ENCODE measurements around the gene USP19.

GRCh38 chr3:49122451-49122850 lies 1.8 kb upstream of the USP19 start:
- TF ChIP-seq, protein P1, sequence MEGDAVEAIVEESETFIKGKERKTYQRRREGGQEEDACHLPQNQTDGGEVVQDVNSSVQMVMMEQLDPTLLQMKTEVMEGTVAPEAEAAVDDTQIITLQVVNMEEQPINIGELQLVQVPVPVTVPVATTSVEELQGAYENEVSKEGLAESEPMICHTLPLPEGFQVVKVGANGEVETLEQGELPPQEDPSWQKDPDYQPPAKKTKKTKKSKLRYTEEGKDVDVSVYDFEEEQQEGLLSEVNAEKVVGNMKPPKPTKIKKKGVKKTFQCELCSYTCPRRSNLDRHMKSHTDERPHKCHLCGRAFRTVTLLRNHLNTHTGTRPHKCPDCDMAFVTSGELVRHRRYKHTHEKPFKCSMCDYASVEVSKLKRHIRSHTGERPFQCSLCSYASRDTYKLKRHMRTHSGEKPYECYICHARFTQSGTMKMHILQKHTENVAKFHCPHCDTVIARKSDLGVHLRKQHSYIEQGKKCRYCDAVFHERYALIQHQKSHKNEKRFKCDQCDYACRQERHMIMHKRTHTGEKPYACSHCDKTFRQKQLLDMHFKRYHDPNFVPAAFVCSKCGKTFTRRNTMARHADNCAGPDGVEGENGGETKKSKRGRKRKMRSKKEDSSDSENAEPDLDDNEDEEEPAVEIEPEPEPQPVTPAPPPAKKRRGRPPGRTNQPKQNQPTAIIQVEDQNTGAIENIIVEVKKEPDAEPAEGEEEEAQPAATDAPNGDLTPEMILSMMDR (IDR thresholded peaks at IDR 0.05), result no peak
- no peak for TF ChIP-seq POLR2A (IDR thresholded peaks at IDR 0.05)

Data from body of pancreas (tissue), 4 donors.